Duodenal mucosa (tissue), 2 donors: ENCODE measurements around the gene SYTL1.

ENCODE experiments used
- H3K27ac ChIP-seq: one replicate; pipeline ENCODE4 v1.7.0; 2013; ENCODE audit warnings: low read depth, low read length
- H3K27me3 ChIP-seq, 2 donors: one replicate each; pipeline ENCODE4 v1.7.0; 2013; ENCODE audit warnings: low read length in 2 of 2, control low read depth in 1 of 2; ENCODE audit not compliant: insufficient read depth in 2 of 2, control insufficient read depth in 1 of 2
- H3K36me3 ChIP-seq, 2 donors: one replicate each; pipeline ENCODE4 v1.7.0; 2013; ENCODE audit warnings: low read length in 2 of 2, control low read depth in 1 of 2; ENCODE audit not compliant: insufficient read depth in 2 of 2, control insufficient read depth in 1 of 2
- H3K4me1 ChIP-seq, 2 donors: one replicate each; pipeline ENCODE4 v1.7.0; 2013; ENCODE audit warnings: low read length in 2 of 2, control low read depth in 1 of 2; ENCODE audit not compliant: insufficient read depth in 2 of 2, control insufficient read depth in 1 of 2
- H3K4me3 ChIP-seq, 2 donors: one replicate each; pipeline ENCODE4 v1.7.0; 2013; ENCODE audit warnings: low read length in 2 of 2, low read depth in 1 of 2
- H3K9ac ChIP-seq, 2 donors: one replicate each; pipeline ENCODE4 v1.7.0; 2013; ENCODE audit warnings: low read length in 2 of 2, low read depth in 1 of 2
- H3K9me3 ChIP-seq, 2 donors: one replicate each; pipeline ENCODE4 v1.7.0; 2013; ENCODE audit warnings: low read length in 2 of 2, control low read depth in 1 of 2; ENCODE audit not compliant: control insufficient read depth in 1 of 2

SYTL1 gene

GRCh38 chr1:27301052-27301422 lies 40.8 kb upstream of the SYTL1 start:
- Histone ChIP-seq H3K27ac (no peak overlapping the region), H3K9ac (no peak overlapping the region), H3K36me3 (peaks cover 27 to 80% of the 10 kb centered on the region in 2 donors)

DNA sequence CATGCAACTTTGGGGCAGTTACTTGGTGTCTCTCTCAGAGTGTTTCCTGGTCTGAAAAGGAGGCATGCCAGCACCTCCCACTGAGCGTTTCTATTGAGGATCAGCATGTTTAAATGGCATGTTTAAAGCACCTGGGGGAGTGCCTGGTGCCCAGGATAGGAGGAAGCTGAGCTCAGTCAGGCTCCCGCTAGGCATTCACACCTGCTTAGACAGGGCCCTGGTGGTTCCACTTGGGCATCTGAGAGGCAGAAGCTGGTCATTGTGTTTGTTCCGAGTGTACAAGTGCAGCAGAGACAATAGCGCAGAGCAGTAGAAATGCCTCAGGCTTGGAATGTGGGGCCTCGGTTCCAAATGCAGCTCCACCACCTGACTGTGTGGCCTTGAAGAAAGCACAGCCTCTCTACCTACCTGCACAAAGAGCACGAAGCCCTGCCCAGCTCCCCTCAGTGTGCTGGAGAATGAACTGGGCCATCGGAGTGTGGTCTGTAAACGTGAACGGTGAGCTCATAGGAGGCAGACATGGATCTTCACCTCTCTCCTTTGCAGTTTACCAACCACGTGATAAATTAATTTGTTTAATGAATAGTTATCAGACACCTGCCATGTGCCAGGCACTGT lies 40.1 kb upstream of the SYTL1 start:
- Histone ChIP-seq H3K36me3 (peaks cover 24 to 86% of the 10 kb centered on the region in 2 donors), H3K4me1 (peaks cover 11% of the 10 kb centered on the region in 2 donors), H3K4me3 (no peak overlapping the region), H3K27ac (no peak overlapping the region), H3K27me3 (no peaks in the 10 kb centered on the region), H3K9ac (no peak overlapping the region), H3K9me3 (no peaks in the 10 kb centered on the region)

More at GRCh38 chr1:27301052-27301422, 40.8 kb upstream of the SYTL1 start:
- Histone ChIP-seq H3K4me1 (peaks cover 11% of the 10 kb centered on the region in 2 donors), H3K9me3 (no peaks in the 10 kb centered on the region), H3K27me3 (no peaks in the 10 kb centered on the region), H3K4me3 (no peak overlapping the region)

DNA sequence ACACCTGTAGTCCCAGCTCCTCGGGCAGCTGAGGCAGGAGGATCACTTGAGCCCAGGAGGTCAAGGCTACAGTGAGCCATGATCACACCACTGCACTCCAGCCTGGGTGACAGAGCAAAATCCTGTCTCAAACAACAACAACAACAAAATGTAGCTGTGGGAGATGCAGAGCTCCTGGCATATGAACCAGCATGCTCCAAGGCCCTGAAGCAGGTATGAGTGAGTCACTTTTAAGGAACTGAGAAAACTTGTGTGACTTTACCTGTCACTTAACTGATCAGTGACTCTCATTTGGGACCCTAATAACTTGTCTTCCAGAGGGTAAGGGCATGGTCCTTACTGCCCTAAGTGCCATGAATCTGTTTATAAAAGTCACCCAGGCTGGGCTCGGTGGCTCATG lies 39.2 kb upstream of the SYTL1 start:
- peaks cover 20 to 77% of the 10 kb centered on the region in 2 donors for H3K36me3 ChIP-seq
- H3K4me1 ChIP-seq, result peaks cover 11% of the 10 kb centered on the region in 2 donors
- no peak overlapping the region for H3K9ac ChIP-seq
- no peaks in the 10 kb centered on the region for H3K27me3 ChIP-seq
- H3K9me3 ChIP-seq, result no peaks in the 10 kb centered on the region
- no peak overlapping the region for H3K27ac ChIP-seq
- H3K4me3 ChIP-seq, result no peak overlapping the region

- Histone ChIP-seq H3K9ac (no peak overlapping the region), H3K27me3 (no peaks in the 10 kb centered on the region), H3K36me3 (peaks cover 12 to 68% of the 10 kb centered on the region in 2 donors), H3K27ac (no peak overlapping the region), H3K9me3 (no peaks in the 10 kb centered on the region), H3K4me3 (no peak overlapping the region), H3K4me1 (peaks cover 11% of the 10 kb centered on the region in 2 donors)
Measured at GRCh38 chr1:27303509-27303908, 38.3 kb upstream of the SYTL1 start.

- Histone ChIP-seq H3K9me3 (no peaks in the 10 kb centered on the region), H3K27ac (no peak overlapping the region), H3K4me3 (no peak overlapping the region), H3K27me3 (no peaks in the 10 kb centered on the region), H3K4me1 (no peaks in the 10 kb centered on the region), H3K9ac (no peak overlapping the region), H3K36me3 (peaks cover 7 to 52% of the 10 kb centered on the region in 2 donors)
Measured at GRCh38 chr1:27306071-27306470, 35.8 kb upstream of the SYTL1 start.

GRCh38 chr1:27306892-27307761 lies 34.7 kb upstream of the SYTL1 start:
- Histone ChIP-seq H3K27ac (no peak overlapping the region), H3K4me3 (no peak overlapping the region), H3K4me1 (no peaks in the 10 kb centered on the region), H3K9me3 (no peaks in the 10 kb centered on the region), H3K9ac (no peak overlapping the region), H3K36me3 (peaks cover 7 to 46% of the 10 kb centered on the region in 2 donors), H3K27me3 (no peaks in the 10 kb centered on the region)

- no peaks in the 10 kb centered on the region for H3K9me3 ChIP-seq
Measured at GRCh38 chr1:27307874-27308598, 33.8 kb upstream of the SYTL1 start.

GRCh38 chr1:27314169-27314568 lies 27.7 kb upstream of the SYTL1 start:
- no peak overlapping the region for H3K27ac ChIP-seq
- no peaks in the 10 kb centered on the region for H3K4me1 ChIP-seq
- H3K36me3 ChIP-seq, result peaks cover 0 to 3% of the 10 kb centered on the region in 2 donors
- H3K4me3 ChIP-seq, result no peak overlapping the region
- no peaks in the 10 kb centered on the region for H3K9me3 ChIP-seq
- H3K27me3 ChIP-seq, result peaks cover 0 to 10% of the 10 kb centered on the region in 2 donors
- H3K9ac ChIP-seq, result no peak overlapping the region

More at GRCh38 chr1:27307874-27308598, 33.8 kb upstream of the SYTL1 start:
- peaks cover 7 to 38% of the 10 kb centered on the region in 2 donors for H3K36me3 ChIP-seq
- H3K4me1 ChIP-seq, result no peaks in the 10 kb centered on the region
- H3K27me3 ChIP-seq, result no peaks in the 10 kb centered on the region
- H3K4me3 ChIP-seq, result no peak overlapping the region
- no peak overlapping the region for H3K27ac ChIP-seq
- H3K9ac ChIP-seq, result no peak overlapping the region

DNA sequence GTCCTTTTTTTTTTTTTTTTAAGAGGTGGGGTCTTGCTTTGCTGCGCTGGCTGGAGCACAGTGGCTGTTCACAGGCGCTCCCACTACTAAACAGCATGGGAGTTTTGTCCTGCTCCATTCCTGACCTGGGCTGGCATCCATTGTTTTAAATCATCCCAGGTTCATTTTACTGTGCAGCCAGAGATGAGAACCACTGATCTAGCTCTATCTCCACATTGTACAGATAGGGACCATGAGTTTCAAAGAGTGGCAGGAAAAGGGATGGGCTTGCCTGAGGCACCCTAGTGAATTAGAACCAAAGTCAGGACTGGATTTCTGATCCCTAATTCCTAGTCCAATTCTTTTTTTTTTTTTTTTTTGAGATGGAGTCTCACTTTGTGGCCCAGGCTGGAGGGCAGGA lies 27.1 kb upstream of the SYTL1 start:
- no peak overlapping the region for H3K27ac ChIP-seq

GRCh38 chr1:27316860-27317259 lies 25.0 kb upstream of the SYTL1 start:
- Histone ChIP-seq H3K27ac (no peak overlapping the region), H3K9me3 (no peaks in the 10 kb centered on the region), H3K4me1 (peaks cover 0 to 3% of the 10 kb centered on the region in 2 donors), H3K4me3 (no peak overlapping the region), H3K27me3 (peaks cover 3 to 10% of the 10 kb centered on the region in 2 donors), H3K36me3 (no peaks in the 10 kb centered on the region), H3K9ac (no peak overlapping the region)

More for the DNA sequence above, 27.1 kb upstream of the SYTL1 start:
- H3K4me3 ChIP-seq, result no peak overlapping the region
- peaks cover 3 to 10% of the 10 kb centered on the region in 2 donors for H3K27me3 ChIP-seq
- H3K4me1 ChIP-seq, result no peaks in the 10 kb centered on the region
- H3K9ac ChIP-seq, result no peak overlapping the region
- H3K9me3 ChIP-seq, result no peaks in the 10 kb centered on the region
- peaks cover 0 to 3% of the 10 kb centered on the region in 2 donors for H3K36me3 ChIP-seq
